Fibroblast of skin of left biceps (primary cell): ENCODE results near the gene ARHGAP28.
A peak's percentile ranks its signal among the peaks of the same experiment; 100 is the strongest.

Experiments used
- DNase-seq, 2 experiments: peaks; one replicate each; pipeline ENCODE4 v3.0.0-alpha.2; 2013; ENCODE audit warnings: low read depth in 2 of 2

Gene ARHGAP28

GRCh38 chr18:6868033-6868432 lies 138.5 kb downstream of the ARHGAP28 start:
- DNase-seq, result no peak

- DNase-seq, result no peak
These were observed 142.1 kb downstream of the ARHGAP28 start for GRCh38 chr18:6871566-6871965.

- no peak for DNase-seq
These were observed 143.7 kb downstream of the ARHGAP28 start for GRCh38 chr18:6873040-6873751.

- DNase-seq, result no peak
These were observed 144.8 kb downstream of the ARHGAP28 start for GRCh38 chr18:6874315-6874714.

GRCh38 chr18:6875749-6876148 lies 146.2 kb downstream of the ARHGAP28 start:
- DNase-seq, result peak in 1 of 2 experiments; percentile 23

- peak; percentile 62 to 68 for DNase-seq
These were observed 147.1 kb downstream of the ARHGAP28 start for GRCh38 chr18:6876641-6877041.

GRCh38 chr18:6877288-6877687 lies 147.8 kb downstream of the ARHGAP28 start:
- DNase-seq, result no peak

GRCh38 chr18:6878556-6879297 lies 149.2 kb downstream of the ARHGAP28 start:
- peak; percentile 69 to 73 for DNase-seq

- DNase-seq, result no peak
These were observed 150.1 kb downstream of the ARHGAP28 start for GRCh38 chr18:6879508-6880195.

GRCh38 chr18:6881034-6881820 lies 151.7 kb downstream of the ARHGAP28 start:
- DNase-seq, result peak; percentile 92 to 94

- no peak for DNase-seq
These were observed 152.9 kb downstream of the ARHGAP28 start for GRCh38 chr18:6882401-6882800.

- DNase-seq, result no peak
These were observed 155.5 kb downstream of the ARHGAP28 start for GRCh38 chr18:6885006-6885481.

GRCh38 chr18:6885992-6886796 lies 156.7 kb downstream of the ARHGAP28 start:
- peak in 1 of 2 experiments; percentile 25 for DNase-seq

GRCh38 chr18:6886797-6887330 lies 157.3 kb downstream of the ARHGAP28 start:
- no peak for DNase-seq

- no peak for DNase-seq
These were observed 162.3 kb downstream of the ARHGAP28 start for GRCh38 chr18:6891788-6892187.

- DNase-seq, result no peak
These were observed 171.9 kb downstream of the ARHGAP28 start for GRCh38 chr18:6901286-6901926.

GRCh38 chr18:6917072-6917471 lies 187.6 kb downstream of the ARHGAP28 start:
- DNase-seq, result no peak

GRCh38 chr18:6920099-6920955 lies 190.8 kb downstream of the ARHGAP28 start:
- DNase-seq, result peak; percentile 35 to 39

- DNase-seq, result no peak
These were observed 192.1 kb downstream of the ARHGAP28 start for GRCh38 chr18:6921571-6921970.
